NCI-H446 treated with DMSO at 0.1 percent for 48 hours (cell line): Measurements from ENCODE around the gene GOLGA6A.
A peak's percentile ranks its signal among the peaks of the same experiment; 100 is the strongest.
"Not testable (repeated sequence)": the region's sequence is repeated elsewhere in the genome, so short reads cannot be mapped to it uniquely, and the experiment has no call there.

Experiments used
- DNase-seq: peaks from one replicate; lab custom pipeline; 2025; lab: John Stamatoyannopoulos, UW

GOLGA6A gene, protein sequence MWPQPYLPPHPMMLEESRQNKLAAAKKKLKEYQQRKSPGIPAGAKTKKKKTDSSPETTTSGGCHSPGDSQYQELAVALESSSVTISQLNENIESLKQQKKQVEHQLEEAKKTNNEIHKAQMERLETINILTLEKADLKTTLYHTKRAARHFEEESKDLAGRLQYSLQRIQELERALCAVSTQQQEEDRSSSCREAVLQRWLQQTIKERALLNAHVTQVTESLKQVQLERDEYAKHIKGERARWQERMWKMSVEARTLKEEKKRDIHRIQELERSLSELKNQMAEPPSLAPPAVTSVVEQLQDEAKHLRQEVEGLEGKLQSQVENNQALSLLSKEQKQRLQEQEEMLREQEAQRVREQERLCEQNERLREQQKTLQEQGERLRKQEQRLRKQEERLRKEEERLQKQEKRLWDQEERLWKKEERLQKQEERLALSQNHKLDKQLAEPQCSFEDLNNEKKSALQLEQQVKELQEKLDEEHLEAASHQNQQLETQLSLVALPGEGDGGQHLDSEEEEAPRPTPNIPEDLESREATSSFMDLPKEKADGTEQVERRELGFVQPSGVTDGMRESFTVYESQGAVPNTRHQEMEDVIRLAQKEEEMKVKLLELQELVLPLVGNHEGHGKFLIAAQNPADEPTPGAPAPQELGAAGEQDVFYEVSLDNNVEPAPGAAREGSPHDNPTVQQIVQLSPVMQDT

DNA sequence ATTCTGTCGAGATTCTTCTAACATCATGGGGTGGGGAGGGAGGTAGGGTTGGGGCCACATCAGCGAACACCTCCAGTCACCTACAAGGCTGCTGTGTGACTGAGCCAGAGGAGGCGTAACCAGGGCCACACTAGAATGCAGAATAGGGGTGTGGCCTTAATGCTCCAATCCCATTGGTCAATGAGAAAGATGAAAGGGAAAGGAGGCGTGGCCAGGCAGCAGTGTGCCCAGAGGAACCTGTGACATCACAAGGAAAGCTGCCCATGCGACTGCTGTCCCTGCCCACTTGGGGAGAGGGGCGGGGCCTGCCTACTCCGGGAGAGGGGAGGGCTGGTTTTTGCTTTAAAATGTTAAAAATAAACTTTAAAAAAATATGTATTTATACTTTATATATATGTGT is at the start of gene GOLGA6A:
Gene GOLGA6A (minus strand): TSS at position 101 of the 400 bp plus-strand sequence. CDS start 41 bp downstream, at position 60.
- not testable (repeated sequence) for DNase-seq

DNA sequence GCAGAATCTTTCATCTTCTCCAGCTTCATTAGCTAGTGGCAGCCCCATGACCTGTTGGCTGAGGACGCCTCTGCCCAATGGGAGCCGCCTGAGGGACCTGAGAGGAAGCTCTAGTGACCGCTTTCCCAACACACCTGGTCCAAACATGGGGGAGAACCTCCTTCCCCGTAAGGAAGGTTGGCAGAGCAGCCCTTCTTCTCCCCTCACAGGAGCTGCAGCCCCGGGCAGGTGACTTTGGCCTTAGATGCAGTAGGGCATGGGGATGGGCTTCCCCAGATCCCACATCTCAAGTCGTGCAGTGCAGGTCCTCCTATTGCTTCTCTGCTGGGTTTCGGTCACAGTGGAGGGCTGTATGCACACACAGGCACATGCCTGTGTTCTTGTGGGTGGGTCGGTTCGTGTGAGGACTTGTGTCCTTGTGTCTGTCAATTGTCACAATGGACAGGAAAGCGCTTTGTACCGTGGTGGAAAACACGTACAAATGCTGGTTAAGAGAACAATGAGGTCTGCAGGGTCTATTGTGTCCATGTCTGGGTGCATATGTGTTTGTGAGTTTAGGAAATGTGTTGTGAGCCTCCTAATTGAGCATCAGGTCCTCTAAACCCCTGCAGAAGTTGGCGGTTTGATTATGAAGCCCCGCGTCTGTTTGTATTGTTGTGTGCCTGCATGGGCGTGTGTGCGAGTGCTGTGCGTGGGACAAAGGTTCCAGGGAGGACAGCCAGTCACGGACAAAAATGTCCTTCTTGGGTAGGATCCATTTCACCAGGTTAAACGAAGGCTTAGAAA is 49.5 kb upstream of the GOLGA6A start:
- no peak for DNase-seq

DNA sequence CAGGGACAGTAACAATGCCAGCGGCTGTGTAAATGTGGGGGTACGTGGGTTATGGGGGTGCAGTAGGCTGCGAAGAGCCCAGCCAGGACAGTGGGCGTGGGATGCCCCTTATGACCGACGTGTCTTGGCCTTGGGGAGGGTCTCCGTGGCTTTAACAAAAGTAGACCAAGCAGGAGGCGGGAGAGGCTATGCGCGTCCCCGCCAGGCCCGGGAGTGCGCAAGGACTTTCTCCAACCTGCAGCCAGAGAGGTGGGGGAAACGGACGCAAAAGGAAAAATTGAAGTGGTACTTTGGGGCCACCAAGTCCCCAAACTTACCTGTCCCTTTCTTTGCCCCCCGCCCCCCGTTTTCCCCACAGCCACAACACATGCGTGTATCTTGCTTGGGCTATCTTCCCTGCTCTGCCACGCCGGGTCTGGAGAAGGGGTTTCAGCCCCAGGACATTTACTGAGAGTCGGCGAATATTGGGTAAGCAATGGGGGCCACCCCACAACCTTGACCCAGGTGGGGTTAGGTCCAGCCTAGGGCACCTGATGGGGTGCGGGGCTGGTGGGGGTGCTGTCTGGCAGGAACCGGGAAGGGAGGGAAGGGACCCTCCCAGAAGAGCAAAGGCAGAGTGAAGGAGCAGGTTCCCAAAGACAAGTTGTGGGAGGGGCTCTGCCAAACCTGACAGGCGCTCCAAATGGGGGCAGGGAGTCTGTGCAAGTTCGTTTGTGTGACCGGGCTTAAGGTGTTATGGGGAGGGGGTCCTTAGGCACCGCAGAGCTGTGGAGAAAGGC is 48.7 kb upstream of the GOLGA6A start:
- no peak for DNase-seq

DNA sequence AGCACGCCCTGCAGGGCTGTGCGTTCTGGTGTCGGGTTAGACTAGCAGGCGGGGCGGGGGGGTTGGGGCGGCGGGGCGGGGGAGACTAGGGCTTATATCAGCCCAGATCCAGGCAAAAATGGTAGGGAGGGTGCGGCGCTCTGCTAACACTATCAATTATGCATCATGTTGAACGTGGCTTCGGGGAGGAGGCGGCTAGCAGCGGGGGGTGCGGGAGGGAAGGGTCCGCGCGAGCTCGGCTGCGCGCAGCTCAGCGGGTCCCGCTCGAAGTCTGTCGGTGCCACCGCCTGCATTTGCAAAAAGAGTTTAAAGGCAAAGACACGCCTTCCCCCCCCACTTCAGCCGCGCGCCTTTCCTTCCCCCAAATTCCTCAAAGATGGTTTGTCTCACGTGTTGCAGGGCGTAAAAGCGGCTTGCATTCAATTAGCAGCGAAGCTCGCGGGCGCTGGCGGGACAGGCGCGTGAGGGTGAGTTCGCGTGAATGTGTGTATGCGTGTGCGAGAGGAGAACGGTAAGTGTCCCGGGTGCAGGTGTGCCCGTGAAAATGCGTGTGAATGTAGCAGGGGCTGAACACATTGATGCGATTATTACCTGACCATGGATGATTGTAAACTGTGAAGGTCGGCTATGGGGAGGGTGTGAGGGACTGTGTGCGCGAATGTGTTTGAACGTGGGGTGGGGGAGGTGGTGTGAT is 48.0 kb upstream of the GOLGA6A start, which contains the start of gene ISLR2:
Gene ISLR2 (plus strand): TSS at position 432 of the 694 bp plus-strand sequence. CDS start 2,169 bp downstream, outside the sequence.
- DNase-seq = no peak

DNA sequence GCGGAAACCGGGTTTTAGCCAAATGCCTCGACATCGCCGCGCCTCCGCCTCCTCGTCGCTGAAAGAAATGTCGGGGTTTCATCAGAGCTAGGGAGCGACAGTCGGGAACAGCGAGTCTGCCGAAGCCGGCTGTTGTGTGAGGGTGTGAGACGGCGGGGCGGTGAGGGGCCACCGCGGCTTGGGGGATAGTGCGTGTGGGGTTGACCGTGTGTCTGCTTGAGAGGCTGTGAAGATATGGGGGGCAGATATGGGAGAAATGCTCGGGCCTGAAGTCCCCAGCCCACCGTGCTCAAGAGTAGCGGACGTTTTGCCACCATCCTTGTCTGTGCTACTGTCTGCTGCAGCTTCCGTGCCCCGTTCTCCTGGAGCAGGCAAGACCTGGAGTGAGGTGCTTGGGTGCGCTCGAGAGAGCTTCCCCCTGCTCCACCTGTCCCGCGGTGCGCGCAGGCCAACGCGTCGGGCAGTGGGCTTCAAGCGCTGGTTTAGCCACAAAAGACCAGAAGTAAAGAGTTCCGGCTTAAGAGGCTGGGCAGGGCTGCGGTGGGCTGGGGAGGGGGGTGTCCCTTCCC is 47.3 kb upstream of the GOLGA6A start:
- no peak for DNase-seq

DNA sequence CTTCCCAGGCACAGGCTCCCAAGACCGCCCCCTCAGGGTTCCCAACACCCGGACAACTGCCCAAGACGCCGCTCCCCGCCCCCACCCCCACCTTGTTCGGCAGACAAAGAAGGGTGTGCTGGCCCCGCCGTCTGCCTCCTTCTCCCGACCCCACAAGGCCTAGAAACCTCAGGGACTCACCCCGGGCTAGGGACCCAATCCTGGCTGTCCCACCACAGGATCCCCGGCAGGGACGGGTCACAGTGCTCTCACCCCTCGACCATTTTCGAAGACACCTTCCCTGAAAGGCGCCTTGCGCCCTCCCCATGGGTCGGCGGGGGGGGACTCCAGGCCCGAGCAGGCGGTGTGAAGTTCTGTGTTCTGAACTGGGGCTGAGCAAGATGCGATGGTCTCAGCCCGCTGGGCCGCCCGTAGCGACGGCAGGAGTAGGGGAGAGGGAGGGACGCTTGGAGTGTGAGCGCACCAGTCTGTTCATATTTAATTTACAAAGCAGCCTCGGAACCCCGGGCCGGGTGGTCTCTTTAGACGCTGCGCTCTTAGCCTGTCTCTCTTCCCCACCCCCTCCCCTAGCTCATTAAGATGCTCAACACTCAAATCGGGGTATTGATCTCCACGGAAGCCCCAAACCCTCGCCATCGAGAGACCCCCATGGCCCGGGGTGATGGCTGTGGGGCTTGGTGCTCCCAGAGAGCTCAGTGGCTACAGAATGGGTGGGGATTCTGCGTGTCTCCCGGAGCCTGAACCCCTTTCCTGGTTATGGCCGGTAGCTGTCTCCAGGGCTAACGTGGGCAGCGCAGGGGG is 46.6 kb upstream of the GOLGA6A start:
- DNase-seq = no peak

DNA sequence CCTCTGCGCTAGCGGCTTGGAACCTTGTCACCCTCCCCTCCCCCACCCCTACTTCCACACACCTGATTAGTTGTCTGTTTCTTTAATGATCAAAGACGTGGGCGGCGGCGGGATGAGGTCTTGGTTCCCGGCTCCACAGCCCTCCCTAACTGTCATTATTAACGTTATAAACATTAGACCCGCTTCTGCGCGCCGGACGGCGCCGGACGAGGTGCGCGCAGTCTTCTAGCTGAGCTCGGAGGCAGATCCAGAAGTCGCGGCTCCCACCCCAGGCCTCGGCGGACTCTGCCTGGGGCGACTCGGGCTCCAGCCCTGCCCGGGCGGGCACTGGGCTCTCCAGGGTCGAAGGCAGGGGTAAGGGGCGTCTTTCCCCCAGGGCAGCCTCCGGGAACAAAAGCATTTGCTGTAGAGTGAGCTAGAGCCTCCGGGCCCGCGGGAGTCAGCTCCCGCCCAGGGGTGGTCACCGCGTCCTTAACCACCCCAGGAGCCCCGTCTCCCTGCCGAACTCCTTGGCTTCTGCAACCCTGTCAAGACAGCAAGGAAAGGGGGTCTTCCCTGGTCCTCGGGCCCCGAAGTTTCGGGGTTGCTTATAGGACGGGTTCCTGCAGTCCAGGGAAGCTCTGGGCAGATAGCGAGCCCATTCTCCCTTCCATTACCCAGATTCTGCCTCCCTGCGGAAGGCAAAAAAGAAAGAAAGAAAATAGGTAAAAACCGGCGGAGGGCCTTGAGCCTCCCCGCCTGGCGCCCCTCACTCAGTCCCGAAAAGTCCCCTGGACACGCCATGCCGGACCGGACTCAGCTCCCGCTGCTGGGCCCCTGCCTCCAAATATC is 45.8 kb upstream of the GOLGA6A start:
- DNase-seq = no peak

DNA sequence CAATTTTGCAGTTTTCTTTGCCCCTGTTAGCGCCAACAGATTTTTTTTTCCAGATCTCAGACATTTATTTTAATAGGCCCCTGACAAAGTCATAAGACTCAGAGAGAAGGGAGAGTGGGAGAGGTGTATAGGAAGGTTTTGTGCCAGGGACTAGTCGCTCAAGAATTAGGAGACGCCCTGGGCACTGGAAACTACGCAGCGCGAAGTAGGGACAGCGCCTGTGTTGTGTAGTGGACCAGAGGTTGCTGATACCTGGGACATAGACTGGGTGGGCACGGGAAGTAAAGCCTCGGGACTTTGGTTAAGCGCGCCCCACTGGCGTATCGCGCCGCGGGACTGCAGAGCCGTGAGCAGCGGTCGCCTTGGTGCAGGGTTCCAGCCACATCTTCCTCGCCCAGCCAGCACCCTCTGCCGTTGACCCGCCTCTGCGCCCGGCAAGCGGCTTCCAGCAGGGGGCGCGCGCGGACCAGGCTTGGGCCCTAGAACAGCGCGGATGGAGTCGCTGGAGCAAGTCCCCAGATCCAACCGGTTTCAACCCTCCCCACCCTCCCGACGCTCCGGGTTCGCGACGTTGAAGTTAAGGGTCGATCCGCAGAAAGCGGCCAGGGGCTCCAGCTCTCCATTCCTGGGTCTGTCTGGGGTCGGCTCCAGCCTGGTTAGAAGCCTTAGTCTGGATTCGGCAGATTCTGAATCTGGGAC is 45.1 kb upstream of the GOLGA6A start:
- DNase-seq = peak; percentile 62

DNA sequence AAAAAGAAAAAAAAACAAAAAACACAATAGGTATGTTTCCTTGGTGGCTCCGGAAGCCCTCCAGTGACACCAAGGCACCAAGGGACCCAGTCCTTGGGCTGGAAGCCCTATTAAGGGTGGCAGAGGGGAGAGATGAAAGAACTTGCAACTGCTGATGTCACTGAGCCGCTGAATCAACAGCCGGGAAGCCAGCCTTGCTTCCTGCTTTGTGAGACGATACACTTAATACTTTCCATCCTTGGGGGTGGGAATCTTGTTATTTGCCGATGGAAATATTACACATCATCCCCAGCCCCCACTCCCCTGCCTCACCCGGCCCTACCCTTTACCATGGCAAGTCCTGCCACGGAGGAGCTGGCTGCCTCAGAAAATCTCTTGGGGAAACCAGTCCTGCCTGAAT is 42.4 kb upstream of the GOLGA6A start:
- no peak for DNase-seq

DNA sequence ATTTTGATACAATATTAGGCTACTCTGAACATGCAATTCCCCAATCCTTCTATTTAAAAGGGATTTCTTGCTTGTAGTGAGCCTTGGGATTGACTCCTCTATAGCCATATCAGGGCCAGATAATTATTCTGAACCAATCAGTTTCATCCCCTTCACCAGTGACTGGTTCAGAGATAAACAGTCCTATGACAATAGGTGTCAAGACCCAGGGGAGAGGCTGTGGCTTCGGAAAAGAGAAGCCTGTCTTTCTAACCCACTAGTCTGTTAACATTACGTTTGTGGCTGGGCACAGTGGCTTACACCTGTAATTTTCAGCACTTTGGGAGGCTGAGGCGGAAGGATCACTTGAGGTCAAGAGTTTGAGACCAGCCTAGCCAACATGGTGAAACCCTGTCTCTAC is 41.8 kb upstream of the GOLGA6A start:
- DNase-seq = no peak

DNA sequence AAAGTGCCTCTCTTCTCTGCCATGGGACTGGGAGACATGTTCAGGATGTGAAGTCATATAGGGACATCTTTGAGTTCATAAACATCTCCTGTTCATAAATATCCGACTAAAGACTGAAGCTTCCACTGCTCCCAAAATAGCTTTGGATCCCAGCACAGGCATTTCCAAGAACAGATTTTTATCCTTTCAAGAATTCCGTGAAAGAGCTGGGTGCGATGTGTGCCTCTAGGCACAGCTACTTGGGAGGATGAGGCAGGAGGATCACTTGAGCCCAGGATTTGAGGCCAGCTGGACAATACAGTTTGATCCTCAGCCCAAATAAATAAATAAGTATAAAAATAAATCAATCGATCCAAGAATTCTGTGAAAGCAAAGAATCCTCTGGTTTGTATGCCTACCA is 41.3 kb upstream of the GOLGA6A start:
- DNase-seq = no peak

DNA sequence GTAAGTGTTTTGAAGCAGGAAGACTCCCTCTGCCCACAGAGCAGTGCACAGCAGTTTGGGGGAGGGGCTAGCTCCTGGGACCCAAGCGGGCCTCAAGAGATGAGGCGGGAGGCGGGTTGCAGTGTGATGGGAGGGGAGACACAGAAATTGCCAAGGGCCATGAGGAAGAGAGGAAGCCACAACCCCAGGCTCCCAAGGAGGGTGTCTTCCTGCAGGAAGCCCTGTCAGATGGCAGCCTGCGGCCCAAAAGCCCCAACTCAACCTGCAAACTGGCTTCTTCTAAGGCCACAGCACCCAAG is 40.7 kb upstream of the GOLGA6A start:
- DNase-seq = no peak

DNA sequence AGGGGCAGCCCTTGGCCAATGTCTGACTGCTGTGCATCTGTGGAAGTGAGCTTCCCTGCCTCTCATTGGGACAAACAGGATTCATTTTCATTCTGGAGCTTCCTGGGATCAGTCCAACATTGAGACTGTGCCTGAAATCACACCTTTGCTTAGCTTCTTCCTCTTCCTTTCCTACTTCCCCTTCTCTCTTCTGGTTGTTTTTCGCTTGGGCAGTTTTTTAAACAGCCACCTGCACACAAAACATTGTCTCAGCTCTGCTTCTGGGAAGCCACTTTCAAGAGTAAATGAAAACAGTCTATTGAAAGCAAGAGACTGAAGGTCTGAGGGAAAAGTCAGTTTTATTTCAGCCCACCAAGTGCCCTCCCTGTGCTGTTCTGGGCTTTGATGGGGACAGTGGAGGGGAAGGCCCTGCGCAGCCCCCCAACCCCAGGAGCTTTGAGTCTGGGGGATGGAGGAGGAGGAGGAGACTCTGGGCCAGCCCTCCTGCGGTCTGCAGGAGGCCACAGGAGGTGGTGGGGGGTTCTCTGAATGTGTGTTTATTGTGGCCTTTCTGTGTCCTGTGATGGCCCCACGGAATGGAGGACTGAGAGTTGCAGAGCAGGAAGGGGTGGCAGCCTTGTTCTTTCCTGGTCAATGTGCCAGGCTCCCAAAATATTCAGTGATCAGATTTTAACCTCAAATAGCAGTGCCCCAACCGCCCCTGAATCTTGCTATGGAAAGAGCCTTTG is 40.2 kb upstream of the GOLGA6A start:
- no peak for DNase-seq

DNA sequence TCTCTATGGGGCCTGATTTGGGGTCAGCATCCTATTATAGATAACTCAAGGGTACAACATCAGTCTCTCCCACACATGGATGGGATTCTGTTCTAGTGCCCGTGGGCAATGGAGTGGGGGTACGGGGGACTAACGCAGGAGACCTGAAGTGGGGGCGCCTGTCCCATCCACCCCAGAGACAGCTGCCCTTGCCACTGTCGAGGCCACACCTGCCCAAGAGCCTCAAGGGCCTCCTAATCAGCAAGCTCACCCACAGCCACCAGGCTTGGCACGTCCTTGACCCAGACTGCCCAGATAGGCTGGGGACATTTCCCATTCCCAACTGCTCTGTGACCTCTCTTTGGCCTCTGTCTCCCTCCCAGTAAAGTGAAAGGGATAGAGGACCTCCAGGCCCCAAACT is 39.5 kb upstream of the GOLGA6A start:
- no peak for DNase-seq

DNA sequence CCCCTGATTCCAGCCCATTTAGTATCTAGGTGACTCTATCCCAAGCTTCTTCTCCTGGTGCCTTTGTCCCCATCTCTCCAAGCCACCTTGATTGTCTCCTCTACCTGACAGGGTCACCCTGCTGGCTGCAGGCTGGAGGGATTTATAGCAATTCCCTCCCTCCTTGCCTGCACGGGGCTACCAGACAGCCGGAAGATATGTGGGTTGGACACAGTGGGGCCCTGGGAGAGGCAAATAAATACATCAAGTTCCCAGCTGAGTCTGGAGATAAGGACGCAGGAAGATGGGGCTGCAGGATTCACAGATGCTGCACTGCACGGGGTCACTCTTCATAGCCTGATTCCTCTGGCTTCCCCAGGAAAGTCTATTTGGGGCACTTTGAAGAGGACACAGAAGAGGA is 38.7 kb upstream of the GOLGA6A start:
- no peak for DNase-seq

DNA sequence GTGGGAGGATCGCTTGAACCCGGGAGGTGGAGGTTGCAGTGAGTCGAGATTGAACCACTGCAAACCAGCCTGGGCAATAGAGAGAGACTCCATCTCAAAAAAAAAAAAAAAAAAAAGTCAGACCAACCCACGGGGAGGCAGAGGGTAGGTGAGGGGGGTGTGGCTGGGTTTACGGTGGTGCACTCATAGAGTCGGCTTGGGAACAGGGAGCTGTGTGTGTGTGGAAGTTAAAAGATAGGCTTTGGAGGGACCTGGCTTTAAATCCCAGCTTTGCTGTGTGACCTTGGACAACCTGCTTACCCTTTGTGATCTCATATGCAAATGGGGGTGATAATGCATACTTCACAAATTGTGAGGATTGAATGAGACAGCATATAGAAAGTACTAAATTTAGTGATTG is 38.1 kb upstream of the GOLGA6A start:
- no peak for DNase-seq

DNA sequence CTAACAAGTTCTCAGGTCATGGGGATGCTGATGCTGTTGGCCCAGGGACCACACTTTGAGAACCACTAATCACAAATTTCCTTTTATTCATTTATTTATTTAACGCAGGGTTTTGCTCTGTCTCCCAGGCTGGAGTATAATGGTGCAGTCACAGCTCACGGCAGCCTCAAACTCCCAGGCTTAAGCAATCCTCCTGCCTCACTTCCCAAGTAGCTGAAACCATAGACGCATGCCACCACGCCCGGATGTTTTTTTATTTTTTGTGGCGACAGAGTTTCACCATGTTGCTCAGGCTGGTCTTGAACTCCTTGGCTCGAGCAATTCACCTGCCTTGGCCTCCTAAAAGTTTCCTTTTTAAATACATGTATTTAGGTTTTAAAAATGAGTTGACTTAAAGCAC is 27.4 kb upstream of the GOLGA6A start:
- DNase-seq = no peak

DNA sequence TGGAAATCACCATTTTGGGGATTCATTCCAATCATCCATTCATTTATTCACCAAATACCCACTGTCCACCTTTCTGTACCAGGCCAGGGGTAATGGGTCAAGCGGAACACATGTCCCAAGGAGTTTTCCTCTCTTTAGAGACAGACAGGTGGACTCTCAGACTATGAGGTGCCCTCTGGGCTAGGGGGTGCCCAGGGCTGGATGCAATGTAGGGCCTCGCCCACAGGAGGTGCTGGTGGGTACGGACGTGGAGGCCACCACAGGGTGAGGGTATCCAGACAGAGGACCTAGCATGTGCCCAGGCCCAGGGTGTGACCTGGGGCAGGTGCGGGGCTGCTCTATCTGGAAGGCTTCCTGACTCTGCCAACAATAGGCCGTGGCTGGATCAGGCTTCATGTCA is 26.3 kb upstream of the GOLGA6A start:
- not testable (repeated sequence) for DNase-seq
